ENCODE results near the gene CAP1.

GRCh38 chr1:40034869-40035268 lies 5.7 kb upstream of the CAP1 start:
- TF ChIP-seq SMC3 (IDR thresholded peaks at IDR 0.05; ENCODE audit: low read depth, low read length), result no peak
- no peak for TF ChIP-seq CTCF (conservative IDR thresholded peaks at IDR 0.05; ENCODE audit: low read depth, low read length)
- TF ChIP-seq, protein P1, sequence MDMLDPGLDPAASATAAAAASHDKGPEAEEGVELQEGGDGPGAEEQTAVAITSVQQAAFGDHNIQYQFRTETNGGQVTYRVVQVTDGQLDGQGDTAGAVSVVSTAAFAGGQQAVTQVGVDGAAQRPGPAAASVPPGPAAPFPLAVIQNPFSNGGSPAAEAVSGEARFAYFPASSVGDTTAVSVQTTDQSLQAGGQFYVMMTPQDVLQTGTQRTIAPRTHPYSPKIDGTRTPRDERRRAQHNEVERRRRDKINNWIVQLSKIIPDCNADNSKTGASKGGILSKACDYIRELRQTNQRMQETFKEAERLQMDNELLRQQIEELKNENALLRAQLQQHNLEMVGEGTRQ (IDR thresholded peaks at IDR 0.05; ENCODE audit: low read depth, low read length), result no peak
- TF ChIP-seq, protein P2, sequence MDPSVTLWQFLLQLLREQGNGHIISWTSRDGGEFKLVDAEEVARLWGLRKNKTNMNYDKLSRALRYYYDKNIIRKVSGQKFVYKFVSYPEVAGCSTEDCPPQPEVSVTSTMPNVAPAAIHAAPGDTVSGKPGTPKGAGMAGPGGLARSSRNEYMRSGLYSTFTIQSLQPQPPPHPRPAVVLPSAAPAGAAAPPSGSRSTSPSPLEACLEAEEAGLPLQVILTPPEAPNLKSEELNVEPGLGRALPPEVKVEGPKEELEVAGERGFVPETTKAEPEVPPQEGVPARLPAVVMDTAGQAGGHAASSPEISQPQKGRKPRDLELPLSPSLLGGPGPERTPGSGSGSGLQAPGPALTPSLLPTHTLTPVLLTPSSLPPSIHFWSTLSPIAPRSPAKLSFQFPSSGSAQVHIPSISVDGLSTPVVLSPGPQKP (IDR thresholded peaks at IDR 0.05; ENCODE audit: borderline replicate concordance, low read depth, low read length), result no peak
- TF ChIP-seq CEBPB (IDR thresholded peaks at IDR 0.05; ENCODE audit: low read depth, low read length), result no peak
- no peak for TF ChIP-seq POLR2A (IDR thresholded peaks at IDR 0.05; ENCODE audit: low read depth, low read length)
- TF ChIP-seq CHD1 (IDR thresholded peaks at IDR 0.05; ENCODE audit: low read depth, low read length), result no peak
- no peak for TF ChIP-seq RFX5 (IDR thresholded peaks at IDR 0.05; ENCODE audit: low read depth, low read length)
- no peak for TF ChIP-seq MAZ (IDR thresholded peaks at IDR 0.05; ENCODE audit: borderline replicate concordance, low read depth, low read length)
- TF ChIP-seq RCOR1 (IDR thresholded peaks at IDR 0.05; ENCODE audit: insufficient replicate concordance, low read length), result no peak
- no peak for TF ChIP-seq NFE2L2 (IDR thresholded peaks at IDR 0.05; ENCODE audit: low read depth, low read length)
- TF ChIP-seq MAFK (IDR thresholded peaks at IDR 0.05; ENCODE audit: low read depth, low read length), result no peak
- TF ChIP-seq RAD21 (IDR thresholded peaks at IDR 0.05; ENCODE audit: low read length), result no peak
- no peak for TF ChIP-seq BHLHE40 (IDR thresholded peaks at IDR 0.05; ENCODE audit: low read depth, low read length)
